Neural cell (in vitro differentiated cells): Measurements from ENCODE around the gene RPS6KA3.

ENCODE experiments used
- CTCF ChIP-seq: fragments of 450-650 bp; IDR thresholded peaks from 2 replicates; pipeline ENCODE4 v1.5.1; 2014; ENCODE audit warnings: antibody characterized with exemption, mild to moderate bottlenecking, moderate library complexity; ENCODE audit not compliant: poor library complexity, severe bottlenecking
- EP300 ChIP-seq: fragments of 450-650 bp; conservative IDR thresholded peaks from 2 replicates; pipeline ENCODE4 v1.6.1; 2014; ENCODE audit warnings: antibody characterized with exemption, mild to moderate bottlenecking, moderate library complexity; ENCODE audit not compliant: poor library complexity, severe bottlenecking
- EZH2 ChIP-seq: fragments of 200-600, 300-800 bp; shearing (Covaris generic), sonication (generic); IDR thresholded peaks from 2 replicates; pipeline ENCODE4 v1.6.1; 2014; ENCODE audit warnings: antibody characterized with exemption, low read length, borderline replicate concordance, mild to moderate bottlenecking; ENCODE audit not compliant: insufficient read depth, poor library complexity, severe bottlenecking
- MXI1 ChIP-seq: fragments of 450-650 bp; conservative IDR thresholded peaks from 2 replicates; pipeline ENCODE4 v1.6.1; 2014; ENCODE audit warnings: antibody characterized with exemption, mild to moderate bottlenecking; ENCODE audit not compliant: poor library complexity, severe bottlenecking
- POLR2AphosphoS5 ChIP-seq: IDR thresholded peaks from 2 replicates; pipeline ENCODE4 v1.6.1; 2012
- REST ChIP-seq: IDR thresholded peaks from 2 replicates; pipeline ENCODE4 v1.6.1; 2012; ENCODE audit warnings: borderline replicate concordance
- TAF1 ChIP-seq: IDR thresholded peaks from 2 replicates; pipeline ENCODE4 v1.6.1; 2012; ENCODE audit warnings: low read depth

- TF ChIP-seq TAF1 (no peak), EZH2 (no peak), EP300 (no peak), CTCF (no peak), POLR2AphosphoS5 (no peak), MXI1 (no peak), REST (no peak)
These were observed 69.0 kb downstream of the RPS6KA3 start for GRCh38 chrX:20197641-20198210.
